Colonic mucosa (tissue), 4 donors: Measurements from ENCODE around the gene PIR. TPM values are rescaled to one million over a fixed set of nuclear protein-coding genes. Genes with fewer than 3 reads are reported as not detected.

Experiments
- DNase-seq: peaks from one replicate; pipeline ENCODE4 v3.0.0-alpha.2; 2020
- H3K27ac ChIP-seq: fragments of 200-600 bp; one replicate; pipeline ENCODE4 v1.8.0; 2021
- H3K27me3 ChIP-seq: fragments of 200-600 bp; one replicate; pipeline ENCODE4 v1.8.0; 2021
- H3K36me3 ChIP-seq: fragments of 200-600 bp; one replicate; pipeline ENCODE4 v1.8.0; 2021
- H3K4me1 ChIP-seq: fragments of 200-600 bp; one replicate; pipeline ENCODE4 v1.8.0; 2021; ENCODE audit warnings: mild to moderate bottlenecking
- H3K4me3 ChIP-seq: fragments of 200-600 bp; one replicate; pipeline ENCODE4 v1.8.0; 2021
- H3K9ac ChIP-seq, 2 donors: one replicate each; pipeline ENCODE4 v1.7.0; 2013; ENCODE audit warnings: control low read depth in 2 of 2, low read depth in 2 of 2, low read length in 2 of 2
- H3K9me3 ChIP-seq: fragments of 200-600 bp; one replicate; pipeline ENCODE4 v1.8.0; 2021
- intact Hi-C: fragments of 100-400 bp; cut with DNase I; formaldehyde crosslinking; loops from one replicate; pipeline ENCODE4 v1.14.1; 2022
- total RNA-seq, 2 donors: library from RNA; stranded (reverse); fragmentation: NEBNext Ultra II Directional in 1 of 2; extraction: Animal tissue kit (Norgen Biotek cat#: 25700) in 1 of 2; gene quantifications; one replicate each; pipeline ENCODE4 v1.2.1, GENCODE V29; 2021
- TF ChIP-seq, protein P1 (sequence below): fragments of 200-600 bp; IDR thresholded peaks from one replicate; pipeline ENCODE4 v1.8.0; 2022; ENCODE audit warnings: antibody characterized with exemption, mild to moderate bottlenecking
- donor health status: healthy.
- donor health status: DM: no; HTN: no; CAD: no.
- donor health status: DM: no; HTN: no; CAD: no.

The PIR gene
- total RNA-seq, 2 donors from 2014 or later: 10.3 to 20.6 TPM

- Histone ChIP-seq H3K4me3 (no peak overlapping the region), H3K27ac (no peak overlapping the region), H3K4me1 (no peaks in the 10 kb centered on the region), H3K9ac (no peak overlapping the region), H3K9me3 (no peaks in the 10 kb centered on the region), H3K36me3 (no peaks in the 10 kb centered on the region), H3K27me3 (peaks cover 4% of the 10 kb centered on the region)
- TF ChIP-seq, protein P1, sequence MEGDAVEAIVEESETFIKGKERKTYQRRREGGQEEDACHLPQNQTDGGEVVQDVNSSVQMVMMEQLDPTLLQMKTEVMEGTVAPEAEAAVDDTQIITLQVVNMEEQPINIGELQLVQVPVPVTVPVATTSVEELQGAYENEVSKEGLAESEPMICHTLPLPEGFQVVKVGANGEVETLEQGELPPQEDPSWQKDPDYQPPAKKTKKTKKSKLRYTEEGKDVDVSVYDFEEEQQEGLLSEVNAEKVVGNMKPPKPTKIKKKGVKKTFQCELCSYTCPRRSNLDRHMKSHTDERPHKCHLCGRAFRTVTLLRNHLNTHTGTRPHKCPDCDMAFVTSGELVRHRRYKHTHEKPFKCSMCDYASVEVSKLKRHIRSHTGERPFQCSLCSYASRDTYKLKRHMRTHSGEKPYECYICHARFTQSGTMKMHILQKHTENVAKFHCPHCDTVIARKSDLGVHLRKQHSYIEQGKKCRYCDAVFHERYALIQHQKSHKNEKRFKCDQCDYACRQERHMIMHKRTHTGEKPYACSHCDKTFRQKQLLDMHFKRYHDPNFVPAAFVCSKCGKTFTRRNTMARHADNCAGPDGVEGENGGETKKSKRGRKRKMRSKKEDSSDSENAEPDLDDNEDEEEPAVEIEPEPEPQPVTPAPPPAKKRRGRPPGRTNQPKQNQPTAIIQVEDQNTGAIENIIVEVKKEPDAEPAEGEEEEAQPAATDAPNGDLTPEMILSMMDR: no peak
- intact Hi-C loops: no loop called here
- DNase-seq: no peak
Observed at GRCh38 chrX:15430076-15430475, 63.1 kb downstream of the PIR start.

DNA sequence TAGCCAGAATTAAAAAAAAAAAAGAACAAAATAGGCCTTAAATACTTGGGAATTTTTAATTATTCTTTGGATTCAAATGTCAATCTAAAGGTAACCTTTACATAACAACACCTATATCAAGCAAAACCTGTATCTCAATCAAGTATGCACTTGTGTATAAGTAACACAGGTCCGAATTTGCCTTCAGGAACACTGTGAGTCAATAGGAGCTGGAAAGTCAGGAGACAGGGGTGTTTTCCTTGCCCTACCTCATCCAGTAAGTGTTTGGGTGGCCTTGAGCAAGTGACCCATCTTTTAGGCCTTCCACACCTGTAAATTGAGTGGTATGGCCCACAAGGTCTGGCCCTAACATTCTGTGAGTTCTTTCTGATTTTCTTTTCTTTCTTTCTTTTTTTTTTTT, 68.1 kb downstream of the PIR start:
- TF ChIP-seq, protein P1: no peak
- Histone ChIP-seq H3K4me1 (no peaks in the 10 kb centered on the region), H3K4me3 (no peak overlapping the region), H3K9me3 (no peaks in the 10 kb centered on the region), H3K36me3 (no peaks in the 10 kb centered on the region), H3K27ac (no peak overlapping the region), H3K27me3 (peaks cover 4% of the 10 kb centered on the region), H3K9ac (no peak overlapping the region)
- no peak for DNase-seq
- intact Hi-C loops: no loop called here

DNA sequence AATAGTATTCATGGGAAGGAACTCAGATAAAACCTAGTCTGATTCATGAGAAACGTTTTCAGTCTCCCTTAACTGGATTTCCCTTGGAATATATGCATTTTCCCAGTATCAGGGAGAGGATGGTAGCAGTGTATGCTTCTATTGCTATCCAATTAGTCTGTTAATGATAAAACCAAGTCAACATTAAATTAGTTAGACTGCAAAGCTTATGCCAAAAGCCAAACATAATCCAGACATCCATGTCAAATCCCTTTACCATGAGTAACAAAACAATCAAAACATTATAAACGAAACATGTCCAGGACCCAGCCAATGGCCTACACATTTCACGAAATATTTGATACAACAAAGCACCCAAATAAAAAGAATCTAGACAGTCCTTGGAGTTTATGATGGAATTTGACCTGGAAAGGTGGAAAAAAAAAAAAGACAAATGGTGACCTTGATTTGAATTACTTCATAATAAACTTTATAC, 74.4 kb downstream of the PIR start:
- Histone ChIP-seq H3K27ac (no peak overlapping the region), H3K4me3 (no peak overlapping the region), H3K4me1 (no peaks in the 10 kb centered on the region), H3K36me3 (no peaks in the 10 kb centered on the region), H3K27me3 (peaks cover 4% of the 10 kb centered on the region), H3K9me3 (no peaks in the 10 kb centered on the region), H3K9ac (no peak overlapping the region)
- TF ChIP-seq, protein P1: no peak
- intact Hi-C loops: no loop called here
- no peak for DNase-seq

DNA sequence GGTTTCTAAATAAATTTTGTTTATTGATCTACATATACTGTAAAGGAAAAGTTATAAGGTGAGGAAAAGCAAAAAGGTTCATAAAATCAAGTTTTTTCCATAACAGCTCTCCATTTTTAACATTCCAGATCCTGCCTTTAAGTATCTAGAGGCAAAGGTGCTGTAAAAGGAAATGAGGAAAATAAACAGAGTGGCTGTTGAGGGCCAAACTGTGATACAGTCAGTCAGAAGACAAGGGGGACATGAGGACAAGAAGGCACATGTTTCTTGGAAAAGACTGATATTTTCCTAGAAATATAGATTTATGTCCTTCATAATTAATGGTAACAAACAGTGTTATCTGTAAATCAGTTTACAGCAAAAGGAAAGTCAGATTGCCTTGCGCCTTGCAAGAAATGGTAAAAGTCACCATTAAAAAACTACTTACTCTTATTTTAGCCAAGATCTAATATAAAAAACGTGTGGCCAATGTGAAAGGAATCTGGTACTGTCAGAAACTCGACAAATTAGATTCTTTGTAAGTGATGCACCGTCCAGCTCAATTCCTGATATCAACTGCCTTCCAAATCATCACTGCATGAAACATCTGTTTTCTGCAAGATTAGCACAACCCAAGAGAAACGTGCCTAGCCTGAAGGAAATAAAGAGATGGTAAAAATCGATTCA, 75.0 kb downstream of the PIR start:
- intact Hi-C loops: no loop called here

GRCh38 chrX:15416133-15416993, 76.8 kb downstream of the PIR start:
- no peak overlapping the region for H3K27ac ChIP-seq
- TF ChIP-seq, protein P1: no peak
- H3K27me3 ChIP-seq: peaks cover 4% of the 10 kb centered on the region
- intact Hi-C loops: no loop called here
- no peak for DNase-seq
- H3K9ac ChIP-seq: no peak overlapping the region
- no peak overlapping the region for H3K4me3 ChIP-seq
- no peaks in the 10 kb centered on the region for H3K36me3 ChIP-seq
- no peaks in the 10 kb centered on the region for H3K4me1 ChIP-seq
- H3K9me3 ChIP-seq: no peaks in the 10 kb centered on the region

More for the DNA sequence above, 75.0 kb downstream of the PIR start:
- Histone ChIP-seq H3K36me3 (no peaks in the 10 kb centered on the region), H3K27ac (no peak overlapping the region), H3K9ac (no peak overlapping the region), H3K9me3 (no peaks in the 10 kb centered on the region), H3K27me3 (peaks cover 4% of the 10 kb centered on the region), H3K4me1 (no peaks in the 10 kb centered on the region), H3K4me3 (no peak overlapping the region)
- DNase-seq: no peak
- TF ChIP-seq, protein P1: no peak
